GM19328 (cell line): Measurements from ENCODE around the gene RNPEP.
"Not testable (repeated sequence)": the region's sequence is repeated elsewhere in the genome, so short reads cannot be mapped to it uniquely, and the experiment has no call there.

Source experiments
- ATAC-seq: cut with Tn5 transposase; IDR thresholded peaks from one replicate; pipeline ENCODE4 v1.9.1; 2021; ENCODE audit warnings: mild to moderate bottlenecking, moderate library complexity; ENCODE audit not compliant: unreplicated experiment

Gene RNPEP

DNA sequence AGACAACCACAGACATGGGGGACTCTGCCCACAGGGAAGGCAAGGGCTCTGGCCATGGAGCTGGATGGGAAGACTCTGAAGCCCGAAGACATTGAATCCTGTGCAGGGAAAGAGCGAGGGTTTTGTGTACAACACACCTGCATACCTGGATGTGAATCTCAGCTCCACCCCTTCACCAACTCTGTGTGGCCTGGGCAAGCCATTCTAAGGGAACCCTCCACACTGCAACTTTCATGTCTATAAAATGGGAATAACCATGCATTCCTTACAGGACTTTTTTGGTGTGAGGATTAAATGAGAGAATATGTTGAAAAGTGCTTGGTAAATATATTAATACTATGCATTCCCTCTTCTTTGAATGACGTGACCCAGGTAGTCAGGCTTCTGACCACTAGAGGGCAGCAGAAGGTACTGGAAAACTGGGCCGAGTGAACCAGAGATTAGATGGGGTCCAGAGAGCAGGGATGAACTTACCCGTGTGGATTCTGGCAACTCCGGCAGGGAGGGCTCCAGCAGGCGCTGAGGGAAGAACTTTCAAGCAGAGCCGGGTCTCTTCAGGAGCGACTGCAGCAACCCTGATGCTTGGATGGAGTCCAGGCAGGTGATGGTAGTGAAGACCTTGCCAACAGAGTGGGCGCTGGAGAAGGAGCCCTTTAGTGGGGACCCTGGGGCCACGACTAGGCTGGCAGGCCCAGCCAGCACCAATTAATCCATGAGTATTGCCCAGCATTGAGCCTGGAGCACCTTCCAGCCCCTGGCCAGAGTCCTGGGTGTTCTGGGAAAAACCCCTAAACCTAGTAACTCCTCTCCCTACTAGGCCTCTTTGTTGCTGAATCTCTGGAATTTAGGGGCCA, 27.1 kb downstream of the RNPEP start:
- ATAC-seq = no peak

GRCh38 chr1:202010180-202011015, 27.9 kb downstream of the RNPEP start, which contains the start of gene ELF3:
ELF3 (plus strand) TSS chr1:202010587; CDS start chr1:202011137, 550 bp downstream.
- no peak for ATAC-seq

GRCh38 chr1:202011994-202012393, 29.5 kb downstream of the RNPEP start:
- no peak for ATAC-seq

- no peak for ATAC-seq
Measured at GRCh38 chr1:202012544-202013478, 30.4 kb downstream of the RNPEP start.

GRCh38 chr1:202013603-202014002, 31.2 kb downstream of the RNPEP start:
- ATAC-seq = no peak

DNA sequence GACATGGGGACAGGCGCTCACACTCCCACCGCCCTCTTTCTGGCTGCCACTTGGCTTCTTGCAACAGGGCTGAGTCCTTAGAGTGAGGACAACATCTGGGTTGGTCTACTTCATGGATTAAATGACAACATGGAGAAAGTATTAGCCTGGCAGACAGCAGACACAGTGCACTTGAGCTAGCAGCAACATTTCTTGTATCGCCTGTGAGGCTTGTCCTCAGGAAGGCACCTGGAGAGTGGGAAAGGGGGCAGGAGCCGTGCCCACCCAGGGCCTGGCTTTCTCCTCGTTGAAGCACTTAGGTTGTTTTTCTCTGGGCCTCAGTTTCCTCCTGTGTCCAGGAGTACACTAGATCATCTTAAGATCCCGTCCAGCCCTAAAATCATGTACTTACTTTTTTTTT, 31.6 kb downstream of the RNPEP start:
- ATAC-seq = no peak

DNA sequence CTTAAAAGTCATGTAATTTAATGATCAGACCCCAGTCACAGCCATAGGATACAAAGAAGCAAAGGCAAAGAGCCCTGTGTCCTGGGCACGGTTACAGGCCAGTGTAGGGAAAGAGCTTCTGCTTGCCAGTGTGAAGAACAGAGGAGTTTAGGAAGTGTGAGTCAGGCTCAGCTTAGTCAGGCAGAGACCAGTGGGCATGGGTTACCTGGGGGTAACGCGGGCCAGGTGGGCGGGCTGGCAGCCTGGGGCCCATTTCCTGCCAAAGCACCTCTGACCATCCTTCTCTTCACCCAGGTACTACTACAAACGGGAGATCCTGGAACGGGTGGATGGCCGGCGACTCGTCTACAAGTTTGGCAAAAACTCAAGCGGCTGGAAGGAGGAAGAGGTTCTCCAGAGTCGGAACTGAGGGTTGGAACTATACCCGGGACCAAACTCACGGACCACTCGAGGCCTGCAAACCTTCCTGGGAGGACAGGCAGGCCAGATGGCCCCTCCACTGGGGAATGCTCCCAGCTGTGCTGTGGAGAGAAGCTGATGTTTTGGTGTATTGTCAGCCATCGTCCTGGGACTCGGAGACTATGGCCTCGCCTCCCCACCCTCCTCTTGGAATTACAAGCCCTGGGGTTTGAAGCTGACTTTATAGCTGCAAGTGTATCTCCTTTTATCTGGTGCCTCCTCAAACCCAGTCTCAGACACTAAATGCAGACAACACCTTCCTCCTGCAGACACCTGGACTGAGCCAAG, 32.6 kb downstream of the RNPEP start:
- ATAC-seq = no peak

DNA sequence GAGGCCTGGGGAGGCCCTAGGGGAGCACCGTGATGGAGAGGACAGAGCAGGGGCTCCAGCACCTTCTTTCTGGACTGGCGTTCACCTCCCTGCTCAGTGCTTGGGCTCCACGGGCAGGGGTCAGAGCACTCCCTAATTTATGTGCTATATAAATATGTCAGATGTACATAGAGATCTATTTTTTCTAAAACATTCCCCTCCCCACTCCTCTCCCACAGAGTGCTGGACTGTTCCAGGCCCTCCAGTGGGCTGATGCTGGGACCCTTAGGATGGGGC, 33.2 kb downstream of the RNPEP start:
- ATAC-seq = no peak

- ATAC-seq = no peak
Measured at GRCh38 chr1:202016022-202016810, 33.8 kb downstream of the RNPEP start.

- ATAC-seq = no peak
Measured at GRCh38 chr1:202016811-202017748, 34.6 kb downstream of the RNPEP start.

GRCh38 chr1:202017749-202018467, 35.5 kb downstream of the RNPEP start:
- ATAC-seq = no peak

- ATAC-seq = no peak
Measured at GRCh38 chr1:202018468-202019234, 36.2 kb downstream of the RNPEP start.

DNA sequence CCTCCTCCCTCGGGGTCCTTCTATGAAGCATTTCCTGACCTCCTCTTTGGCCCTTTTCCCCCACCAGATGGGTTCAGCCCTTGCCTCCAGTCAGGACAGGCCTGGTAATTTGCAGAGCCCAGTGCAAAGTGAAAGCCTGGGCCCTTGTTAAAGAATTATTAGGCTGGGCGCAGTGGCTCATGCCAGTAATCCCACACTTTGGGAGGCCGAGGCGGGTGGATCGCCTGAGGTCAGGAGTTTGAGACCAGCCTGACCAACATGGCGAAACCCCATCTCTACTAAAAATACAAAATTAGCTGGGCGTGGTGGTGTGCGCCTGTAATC, 36.7 kb downstream of the RNPEP start:
- not testable (repeated sequence) for ATAC-seq

- no peak for ATAC-seq
Measured at GRCh38 chr1:202023001-202023433, 40.6 kb downstream of the RNPEP start.

GRCh38 chr1:202029171-202029665, 46.8 kb downstream of the RNPEP start:
- ATAC-seq = no peak

DNA sequence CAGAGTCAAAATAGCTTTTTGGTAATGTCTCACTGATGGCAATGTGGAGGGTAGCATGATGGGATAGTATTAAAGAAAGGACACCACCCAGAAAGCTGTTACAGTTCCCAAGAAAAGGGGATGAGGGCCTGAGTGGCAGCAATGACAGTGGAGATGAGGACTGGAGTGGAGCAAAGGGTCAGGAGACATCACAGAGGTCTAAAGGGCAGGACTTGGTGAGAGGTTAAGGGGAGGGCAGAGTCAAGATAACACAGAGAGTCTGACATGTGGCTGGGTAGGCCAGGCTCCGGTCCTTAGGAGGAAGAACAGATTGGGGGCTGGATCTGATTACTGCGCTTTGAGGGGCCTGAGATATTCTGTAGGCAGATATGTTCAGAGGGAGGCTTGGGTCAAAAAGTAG, 47.3 kb downstream of the RNPEP start:
- ATAC-seq = no peak

DNA sequence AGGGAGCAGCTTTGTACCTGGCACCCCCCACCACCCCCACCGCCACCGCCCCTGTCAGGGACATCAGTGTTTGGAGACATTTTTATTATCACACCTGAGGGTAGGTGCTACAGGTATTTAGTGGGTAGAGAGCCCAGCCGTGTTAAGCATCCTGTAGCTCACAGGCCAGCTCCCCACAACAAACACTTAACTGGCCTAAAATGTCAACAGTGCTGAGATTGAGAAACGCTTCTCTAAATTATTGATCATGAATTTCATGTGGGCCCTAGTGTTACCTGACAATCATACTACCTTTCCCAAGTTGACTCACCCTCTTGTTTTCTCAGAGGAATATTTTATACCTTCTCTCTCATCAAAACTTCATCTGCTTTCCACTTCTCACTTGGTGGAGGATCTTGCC, 49.3 kb downstream of the RNPEP start:
- ATAC-seq = no peak
